ENCODE data around the gene SQSTM1. TPM values are rescaled to one million over a fixed set of nuclear protein-coding genes. Genes with fewer than 3 reads are reported as not detected.
A peak's percentile ranks its signal among the peaks of the same experiment; 100 is the strongest.

The SQSTM1 gene
- total RNA-seq, 1 experiment from 2014 or later = 985 TPM

- DNase-seq (ENCODE audit: low read depth, low spot score) (no peak), ATAC-seq (0 out of 2 replicates have a peak, but pooled peaks have one; percentile 5)
- H3K9me3 ChIP-seq (ENCODE audit: control insufficient read depth, insufficient read depth, low read depth, low read length) = no peaks in the 10 kb centered on the region
- no TSS peak for BruUV-seq (replicated peaks)
- ChIA-PET POLR2A (no interaction called here), CTCF (no interaction called here)
- no peak overlapping the region for H3K27ac ChIP-seq (ENCODE audit: low read length)
- in situ Hi-C loops (cut with HindIII; ENCODE audit: low pct_unique_long_range_greater_than_20kb, low sequenced_read_pairs) = no loop called here
- peaks cover 6% of the 10 kb centered on the region; the same call in 1 of the 2 replicates for H3K36me3 ChIP-seq (ENCODE audit: control insufficient read depth, insufficient read depth, low read length)
- no peaks in the 10 kb centered on the region for H3K4me1 ChIP-seq (ENCODE audit: control insufficient read depth, insufficient read depth, low read length)
- no peaks in the 10 kb centered on the region for H3K27me3 ChIP-seq (ENCODE audit: control insufficient read depth, insufficient read depth, low read length)
- intact Hi-C loops (cut with micrococcal nuclease; ENCODE audit: unreplicated experiment) = no loop called here
- no peak for TF ChIP-seq SIN3A (IDR thresholded peaks at IDR 0.05; ENCODE audit: borderline replicate concordance, insufficient read depth, low read depth, low read length)
- no peak for TF ChIP-seq TCF7L2 (IDR thresholded peaks at IDR 0.05; ENCODE audit: low read depth, low read length)
- no peak for TF ChIP-seq REST (IDR thresholded peaks at IDR 0.05; ENCODE audit: insufficient read depth in 1 of 2, low read depth in 2 of 2, low read length in 1 of 2)
- TF ChIP-seq POLR2AphosphoS5 (IDR thresholded peaks at IDR 0.05; ENCODE audit: low read depth, low read length) = no peak
- TF ChIP-seq CTCF (IDR thresholded peaks at IDR 0.05) = no peak
- H3K4me3 ChIP-seq (ENCODE audit: low read depth in 2 of 2, low read length in 2 of 2) = no peak overlapping the region
Observed at GRCh38 chr5:179867476-179867875, 46.8 kb downstream of the SQSTM1 start.

- ChIA-PET POLR2A (no interaction called here), CTCF (interaction anchor here (0.6 kb wide), 1 partner anchor 130 kb away, joined by 4 read pairs; no protein-coding TSS in a partner anchor)
- H3K9me3 ChIP-seq (ENCODE audit: control insufficient read depth, insufficient read depth, low read depth, low read length) = no peaks in the 10 kb centered on the region
- no peak overlapping the region for H3K27ac ChIP-seq (ENCODE audit: low read length)
- ATAC-seq (no peak), DNase-seq (ENCODE audit: low read depth, low spot score) (no peak)
- no peak overlapping the region for H3K4me3 ChIP-seq (ENCODE audit: low read depth in 2 of 2, low read length in 2 of 2)
- H3K36me3 ChIP-seq (ENCODE audit: control insufficient read depth, insufficient read depth, low read length) = peaks cover 6% of the 10 kb centered on the region; the same call in 1 of the 2 replicates
- intact Hi-C loops (cut with micrococcal nuclease; ENCODE audit: unreplicated experiment) (no loop called here), in situ Hi-C loops (cut with HindIII; ENCODE audit: low pct_unique_long_range_greater_than_20kb, low sequenced_read_pairs) (no loop called here)
- H3K4me1 ChIP-seq (ENCODE audit: control insufficient read depth, insufficient read depth, low read length) = no peaks in the 10 kb centered on the region
- H3K27me3 ChIP-seq (ENCODE audit: control insufficient read depth, insufficient read depth, low read length) = no peaks in the 10 kb centered on the region
- no TSS peak for BruUV-seq (replicated peaks)
- no peak for TF ChIP-seq TCF7L2 (IDR thresholded peaks at IDR 0.05; ENCODE audit: low read depth, low read length)
- TF ChIP-seq SIN3A (IDR thresholded peaks at IDR 0.05; ENCODE audit: borderline replicate concordance, insufficient read depth, low read depth, low read length) = no peak
- TF ChIP-seq CTCF (IDR thresholded peaks at IDR 0.05) = no peak
- TF ChIP-seq POLR2AphosphoS5 (IDR thresholded peaks at IDR 0.05; ENCODE audit: low read depth, low read length) = no peak
- TF ChIP-seq REST (IDR thresholded peaks at IDR 0.05; ENCODE audit: insufficient read depth in 1 of 2, low read depth in 2 of 2, low read length in 1 of 2) = no peak
Observed at GRCh38 chr5:179868541-179868940, 47.8 kb downstream of the SQSTM1 start.

Data from Panc1 (cell line).